Right atrium auricular region (tissue), 2 donors: ENCODE results near the gene SULT1E1. TPM values are rescaled to one million over a fixed set of nuclear protein-coding genes. Genes with fewer than 3 reads are reported as not detected.

Experiments used
- DNase-seq: peaks from one replicate; pipeline ENCODE4 v3.0.0-alpha.2; 2019; ENCODE audit warnings: low spot score
- H3K27ac ChIP-seq, 2 donors: fragments of 200-600 bp; sonication (generic); 1 replicate in 1 of 2; 2 replicates in 1 of 2; pipeline ENCODE4 v1.5.1; 2016 to 2019
- H3K27me3 ChIP-seq, 2 donors: fragments of 200-600 bp; sonication (generic); one replicate each; pipeline versions ENCODE4 v1.5.1 to v1.6.0; 2017 to 2019
- H3K36me3 ChIP-seq: fragments of 200-600 bp; sonication (generic); one replicate; pipeline ENCODE4 v1.5.1; 2016
- H3K4me1 ChIP-seq, 2 donors: fragments of 200-600 bp; sonication (generic); one replicate each; pipeline versions ENCODE4 v1.5.1 to v1.6.0; 2017 to 2019
- H3K4me3 ChIP-seq, 2 donors: fragments of 200-600 bp; sonication (generic); 1 replicate in 1 of 2; 2 replicates in 1 of 2; pipeline ENCODE4 v1.5.1; 2017 to 2019; ENCODE audit warnings: mild to moderate bottlenecking in 1 of 2, moderate library complexity in 1 of 2
- H3K9me3 ChIP-seq, 2 donors: fragments of 200-600 bp; sonication (generic); one replicate each; pipeline ENCODE4 v1.5.1; 2019
- CTCF ChIP-seq, 2 donors: fragments of 200-600 bp; sonication (generic); IDR thresholded peaks; one replicate each; pipeline ENCODE4 v1.5.1; 2019; ENCODE audit warnings: antibody characterized with exemption in 2 of 2
- total RNA-seq, 2 donors: library from RNA; depleted of rRNA; stranded (reverse); fragments of >200 nt; gene quantifications; one replicate each; pipeline ENCODE4 v1.1.0, GENCODE V29; 2016

The SULT1E1 gene
- total RNA-seq, 2 donors from 2014 or later = not detected

- no peak for DNase-seq
- H3K36me3 ChIP-seq = no peaks in the 10 kb centered on the region
- no peak overlapping the region for H3K4me3 ChIP-seq
- H3K27ac ChIP-seq = no peak overlapping the region
- no peaks in the 10 kb centered on the region for H3K9me3 ChIP-seq
- no peak for TF ChIP-seq CTCF (IDR thresholded peaks at IDR 0.05)
- no peaks in the 10 kb centered on the region for H3K27me3 ChIP-seq
- H3K4me1 ChIP-seq = no peaks in the 10 kb centered on the region
Observed at GRCh38 chr4:69831646-69832325, 28.2 kb downstream of the SULT1E1 start.

- Histone ChIP-seq H3K4me3 (no peak overlapping the region), H3K27me3 (no peaks in the 10 kb centered on the region), H3K27ac (no peak overlapping the region), H3K9me3 (no peaks in the 10 kb centered on the region), H3K36me3 (no peaks in the 10 kb centered on the region), H3K4me1 (no peaks in the 10 kb centered on the region)
- TF ChIP-seq CTCF (IDR thresholded peaks at IDR 0.05) = no peak
- no peak for DNase-seq
Observed at GRCh38 chr4:69831270-69831627, 28.7 kb downstream of the SULT1E1 start.

- TF ChIP-seq CTCF (IDR thresholded peaks at IDR 0.05) = no peak
- H3K27me3 ChIP-seq = no peaks in the 10 kb centered on the region
- DNase-seq = no peak
- no peaks in the 10 kb centered on the region for H3K4me1 ChIP-seq
- no peak overlapping the region for H3K27ac ChIP-seq
- H3K9me3 ChIP-seq = no peaks in the 10 kb centered on the region
- H3K4me3 ChIP-seq = no peak overlapping the region
- no peaks in the 10 kb centered on the region for H3K36me3 ChIP-seq
Observed at GRCh38 chr4:69830560-69831269, 29.2 kb downstream of the SULT1E1 start.

GRCh38 chr4:69830192-69830559, 29.8 kb downstream of the SULT1E1 start:
- H3K9me3 ChIP-seq = no peaks in the 10 kb centered on the region
- DNase-seq = no peak
- no peaks in the 10 kb centered on the region for H3K27me3 ChIP-seq
- TF ChIP-seq CTCF (IDR thresholded peaks at IDR 0.05) = no peak
- no peak overlapping the region for H3K27ac ChIP-seq
- no peak overlapping the region for H3K4me3 ChIP-seq
- H3K36me3 ChIP-seq = no peaks in the 10 kb centered on the region
- no peaks in the 10 kb centered on the region for H3K4me1 ChIP-seq

DNA sequence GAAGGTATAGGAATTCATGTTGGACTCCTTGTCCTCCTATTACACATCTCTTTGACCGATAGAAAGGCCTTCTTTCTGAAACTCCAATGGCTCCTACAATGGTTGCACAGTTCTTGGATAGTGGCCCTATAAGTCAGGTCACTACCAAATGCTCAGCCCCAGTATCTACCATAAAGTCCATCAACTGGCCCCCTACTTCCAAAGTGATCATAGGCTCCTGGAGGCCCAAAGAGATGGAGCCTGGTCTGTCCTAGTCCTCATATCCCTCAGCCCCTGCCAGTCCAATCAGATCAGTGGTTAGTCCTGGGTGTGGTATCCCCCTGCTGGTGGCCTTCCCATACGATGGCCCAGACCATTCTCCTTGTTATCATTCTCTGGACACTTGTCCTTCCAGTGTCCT, 30.3 kb downstream of the SULT1E1 start:
- H3K9me3 ChIP-seq = no peaks in the 10 kb centered on the region
- no peak overlapping the region for H3K4me3 ChIP-seq
- TF ChIP-seq CTCF (IDR thresholded peaks at IDR 0.05) = no peak

More for the DNA sequence above, 30.3 kb downstream of the SULT1E1 start:
- H3K36me3 ChIP-seq = no peaks in the 10 kb centered on the region
- no peaks in the 10 kb centered on the region for H3K4me1 ChIP-seq
- H3K27me3 ChIP-seq = no peaks in the 10 kb centered on the region
- no peak for DNase-seq
- H3K27ac ChIP-seq = no peak overlapping the region
